ENCODE data around the gene NTM. TPM values are rescaled to one million over a fixed set of nuclear protein-coding genes. Genes with fewer than 3 reads are reported as not detected.

The NTM gene
- total and polyA plus RNA-seq, 2 donors (not counting 3 experiments of a cell fraction or from before 2014, with no cell fraction given) = 1.00 to 1.1 TPM

DNA sequence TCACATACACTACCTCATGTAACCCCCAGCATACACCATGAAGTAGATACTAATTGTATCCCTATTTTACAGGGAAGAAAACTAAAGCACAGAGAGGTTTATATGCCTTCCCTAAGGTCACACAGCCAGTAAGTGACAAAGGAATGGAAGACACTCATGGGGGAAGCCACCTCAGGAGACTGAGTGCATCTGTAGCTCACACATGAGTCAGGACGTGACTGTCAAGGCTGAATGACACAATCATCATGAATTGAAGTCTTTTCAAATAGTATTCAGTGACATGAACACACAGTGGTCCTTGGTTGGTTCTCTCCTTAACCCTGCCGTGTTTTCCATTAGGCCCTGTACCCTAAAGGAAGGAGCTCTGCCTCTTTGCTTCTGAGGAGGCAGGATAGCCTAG is 463.0 kb downstream of the NTM start:
- no peak for DNase-seq (ENCODE audit: low read depth, low spot score)
- H3K79me2 ChIP-seq (ENCODE audit: control insufficient read depth, insufficient read depth, low read length) = no peaks in the 10 kb centered on the region
- no peaks in the 10 kb centered on the region for H4K20me1 ChIP-seq (replicated peaks; ENCODE audit: control insufficient read depth, extremely low read depth, insufficient read depth, low read length)
- no peaks in the 10 kb centered on the region for H3K4me1 ChIP-seq (ENCODE audit: control insufficient read depth, extremely low read depth, insufficient read depth, low read length)
- H3K9me3 ChIP-seq (replicated peaks; ENCODE audit: control insufficient read depth, insufficient read depth, low read length) = no peaks in the 10 kb centered on the region
- no peak overlapping the region for H3K9ac ChIP-seq (replicated peaks; ENCODE audit: extremely low read depth, insufficient read depth, low read length)
- no TSS peak for BruUV-seq (replicated peaks)
- CTCF ChIA-PET = interaction anchor here (0.9 to 1.6 kb wide), 3 partner anchors 8 to 294 kb away, joined by 3 to 4 read pairs (median 3); no protein-coding TSS in a partner anchor
- intact Hi-C loops (cut with micrococcal nuclease) = no loop called here
- no peak overlapping the region for H3K27ac ChIP-seq (ENCODE audit: insufficient read depth, low read depth, low read length)
- FAIRE-seq = no peak
- TF ChIP-seq, protein P1, sequence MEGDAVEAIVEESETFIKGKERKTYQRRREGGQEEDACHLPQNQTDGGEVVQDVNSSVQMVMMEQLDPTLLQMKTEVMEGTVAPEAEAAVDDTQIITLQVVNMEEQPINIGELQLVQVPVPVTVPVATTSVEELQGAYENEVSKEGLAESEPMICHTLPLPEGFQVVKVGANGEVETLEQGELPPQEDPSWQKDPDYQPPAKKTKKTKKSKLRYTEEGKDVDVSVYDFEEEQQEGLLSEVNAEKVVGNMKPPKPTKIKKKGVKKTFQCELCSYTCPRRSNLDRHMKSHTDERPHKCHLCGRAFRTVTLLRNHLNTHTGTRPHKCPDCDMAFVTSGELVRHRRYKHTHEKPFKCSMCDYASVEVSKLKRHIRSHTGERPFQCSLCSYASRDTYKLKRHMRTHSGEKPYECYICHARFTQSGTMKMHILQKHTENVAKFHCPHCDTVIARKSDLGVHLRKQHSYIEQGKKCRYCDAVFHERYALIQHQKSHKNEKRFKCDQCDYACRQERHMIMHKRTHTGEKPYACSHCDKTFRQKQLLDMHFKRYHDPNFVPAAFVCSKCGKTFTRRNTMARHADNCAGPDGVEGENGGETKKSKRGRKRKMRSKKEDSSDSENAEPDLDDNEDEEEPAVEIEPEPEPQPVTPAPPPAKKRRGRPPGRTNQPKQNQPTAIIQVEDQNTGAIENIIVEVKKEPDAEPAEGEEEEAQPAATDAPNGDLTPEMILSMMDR (IDR thresholded peaks at IDR 0.05; ENCODE audit: extremely low read depth in 1 of 2, insufficient read depth in 1 of 2, low read depth in 1 of 2, low read length in 2 of 2) = no peak
- TF ChIP-seq, protein P2, sequence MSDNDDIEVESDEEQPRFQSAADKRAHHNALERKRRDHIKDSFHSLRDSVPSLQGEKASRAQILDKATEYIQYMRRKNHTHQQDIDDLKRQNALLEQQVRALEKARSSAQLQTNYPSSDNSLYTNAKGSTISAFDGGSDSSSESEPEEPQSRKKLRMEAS (IDR thresholded peaks at IDR 0.05; ENCODE audit: insufficient read depth, insufficient read length) = no peak
- TF ChIP-seq POLR2A (IDR thresholded peaks at IDR 0.05; ENCODE audit: low read depth, low read length) = no peak
- no peak for TF ChIP-seq MYC (IDR thresholded peaks at IDR 0.05; ENCODE audit: low read depth, low read length)
- TF ChIP-seq POLR2AphosphoS5 (IDR thresholded peaks at IDR 0.05; ENCODE audit: insufficient read depth, low read depth, low read length) = no peak
- no peak for TF ChIP-seq GATA2 (IDR thresholded peaks at IDR 0.05; ENCODE audit: insufficient read depth, insufficient read length, low read depth, low read length)
- TF ChIP-seq FOS (IDR thresholded peaks at IDR 0.05; ENCODE audit: borderline replicate concordance, insufficient read depth, low read length) = no peak
- no peak for TF ChIP-seq EZH2 (IDR thresholded peaks at IDR 0.05; ENCODE audit: borderline replicate concordance, low read depth, low read length, severe bottlenecking)
- no peak for TF ChIP-seq JUN (IDR thresholded peaks at IDR 0.05; ENCODE audit: borderline replicate concordance, insufficient read depth, insufficient read length, low read depth)
- H3K9me1 ChIP-seq (replicated peaks; ENCODE audit: control insufficient read depth, extremely low read depth, insufficient read depth, low read length) = no peaks in the 10 kb centered on the region
- POLR2A ChIA-PET = no interaction called here
- H3K27me3 ChIP-seq (ENCODE audit: control insufficient read depth in 2 of 2, insufficient read depth in 2 of 2, low read length in 2 of 2) = peaks cover 0 to 5% of the 10 kb centered on the region in 2 experiments
- H3K36me3 ChIP-seq (ENCODE audit: control insufficient read depth in 2 of 2, extremely low read depth in 1 of 2, insufficient read depth in 2 of 2, low read length in 2 of 2) = no peaks in the 10 kb centered on the region
- dilution Hi-C loops (cut with MboI; ENCODE audit: extremely low pct_ligation_motif_present, low sequenced_read_pairs) = no loop called here
- H2AFZ ChIP-seq (ENCODE audit: low read depth, low read length) = no peak overlapping the region
- H3K4me2 ChIP-seq (ENCODE audit: insufficient read depth, low read length) = no peak overlapping the region
- no peak overlapping the region for H3K4me3 ChIP-seq (replicated peaks in 1 of 3; ENCODE audit: insufficient read depth in 1 of 3, low read depth in 1 of 3, low read length in 3 of 3)

Measured in endothelial cell of umbilical vein (primary cell).